A673 (cell line): Measurements from ENCODE around the gene STAT2. TPM values are rescaled to one million over a fixed set of nuclear protein-coding genes. Genes with fewer than 3 reads are reported as not detected.

Experiments
- BruUV-seq: library from RNA; stranded (reverse); fragments of 400-500 nt; replicated peaks from 2 replicates; lab custom pipeline; 2021; lab: Mats Ljungman, UMichigan
- CTCF ChIA-PET: fragments of 300-600 bp; sonication (Branson Sonifier 250); formaldehyde crosslinking; loops from one replicate; lab custom pipeline; 2022; ENCODE audit warnings: antibody characterized with exemption; lab: Charles Lee
- POLR2A ChIA-PET: fragments of 300-600 bp; sonication (Branson Sonifier 250); formaldehyde crosslinking; loops from one replicate; lab custom pipeline; 2022; ENCODE audit warnings: antibody characterized with exemption; ENCODE audit not compliant: low non-redundant PET; lab: Charles Lee
- DNase-seq: peaks from one replicate; pipeline ENCODE4 v3.0.0-alpha.2; 2015; ENCODE audit warnings: low spot score
- H3K27ac ChIP-seq: fragments of 200-600 bp; sonication (generic); 2 replicates; pipeline ENCODE4 v1.5.1; 2016; ENCODE audit warnings: mixed run types, low read depth, mild to moderate bottlenecking, mixed read lengths, antibody characterized with exemption, low read length; ENCODE audit not compliant: poor library complexity, severe bottlenecking
- H3K27me3 ChIP-seq: fragments of 200-600 bp; sonication (generic); replicated peaks from 2 replicates; pipeline ENCODE4 v1.6.1; 2017; ENCODE audit warnings: mixed run types, low read depth, mild to moderate bottlenecking, mixed read lengths, antibody characterized with exemption, low read length; ENCODE audit not compliant: insufficient read depth, poor library complexity
- H3K36me3 ChIP-seq: fragments of 200-600 bp; sonication (generic); 2 replicates; pipeline ENCODE4 v1.6.1; 2016; ENCODE audit warnings: mixed run types, mild to moderate bottlenecking, mixed read lengths, antibody characterized with exemption, low read length; ENCODE audit not compliant: insufficient read depth, poor library complexity, severe bottlenecking
- H3K4me1 ChIP-seq: fragments of 200-600 bp; sonication (generic); 2 replicates; pipeline ENCODE4 v1.6.1; 2017; ENCODE audit warnings: mixed run types, mild to moderate bottlenecking, mixed read lengths, antibody characterized with exemption, low read length; ENCODE audit not compliant: insufficient read depth, poor library complexity, severe bottlenecking
- H3K4me3 ChIP-seq: fragments of 200-600 bp; sonication (generic); 2 replicates; pipeline ENCODE4 v1.5.1; 2016; ENCODE audit warnings: low read depth, mixed run types, mild to moderate bottlenecking, mixed read lengths, low read length; ENCODE audit not compliant: poor library complexity, severe bottlenecking
- H3K9me3 ChIP-seq: fragments of 200-600 bp; sonication (generic); 2 replicates; pipeline ENCODE4 v1.6.1; 2016; ENCODE audit warnings: mixed run types, low read depth, mild to moderate bottlenecking, mixed read lengths, antibody characterized with exemption, low read length; ENCODE audit not compliant: poor library complexity, severe bottlenecking
- CTCF ChIP-seq: fragments of 300-800, 200-600 bp; sonication (generic); conservative IDR thresholded peaks from 2 replicates; pipeline ENCODE4 v1.5.1; 2017; ENCODE audit warnings: low read depth, mild to moderate bottlenecking, antibody characterized with exemption, low read length, moderate library complexity, mixed read lengths
- EZH2 ChIP-seq: fragments of 200-600 bp; sonication (generic); IDR thresholded peaks from 2 replicates; pipeline ENCODE4 v1.6.1; 2017; ENCODE audit warnings: borderline replicate concordance, low read depth, mild to moderate bottlenecking, mixed read lengths, antibody characterized with exemption, low read length; ENCODE audit not compliant: poor library complexity, severe bottlenecking
- intact Hi-C: fragments of 100-400 bp; cut with micrococcal nuclease; formaldehyde crosslinking; loops from one replicate; pipeline ENCODE4 v1.10.0; 2022; ENCODE audit not compliant: unreplicated experiment
- total RNA-seq: library from RNA; stranded (reverse); gene quantifications from 2 replicates; pipeline ENCODE4 v1.2.3, GENCODE V29; 2021

The STAT2 gene
- total RNA-seq, 1 experiment from 2014 or later = 41.0 TPM

GRCh38 chr12:56375598-56376434, 15.9 kb upstream of the STAT2 start:
- Histone ChIP-seq H3K4me3 (no peak overlapping the region), H3K9me3 (no peaks in the 10 kb centered on the region), H3K4me1 (no peaks in the 10 kb centered on the region), H3K27me3 (no peaks in the 10 kb centered on the region), H3K27ac (no peak overlapping the region), H3K36me3 (no peaks in the 10 kb centered on the region)
- DNase-seq = no peak
- intact Hi-C loops = no loop called here
- ChIA-PET CTCF (no interaction called here), POLR2A (no interaction called here)
- no peak for TF ChIP-seq EZH2
- no peak for TF ChIP-seq CTCF
- BruUV-seq = no TSS peak

- Histone ChIP-seq H3K4me1 (no peaks in the 10 kb centered on the region), H3K36me3 (no peaks in the 10 kb centered on the region), H3K27me3 (no peaks in the 10 kb centered on the region), H3K27ac (no peak overlapping the region), H3K9me3 (no peaks in the 10 kb centered on the region), H3K4me3 (no peak overlapping the region)
- ChIA-PET POLR2A (no interaction called here), CTCF (no interaction called here)
- TF ChIP-seq CTCF = no peak
- TF ChIP-seq EZH2 = no peak
- no TSS peak for BruUV-seq
- intact Hi-C loops = no loop called here
- DNase-seq = no peak
Observed at GRCh38 chr12:56374726-56375597, 15.1 kb upstream of the STAT2 start.

- Histone ChIP-seq H3K4me3 (no peak overlapping the region), H3K9me3 (no peaks in the 10 kb centered on the region), H3K27me3 (no peaks in the 10 kb centered on the region), H3K36me3 (no peaks in the 10 kb centered on the region), H3K27ac (no peak overlapping the region), H3K4me1 (no peaks in the 10 kb centered on the region)
- CTCF ChIA-PET = interaction anchor here (0.5 kb wide), 1 partner anchor 169 kb away, joined by 5 read pairs; no protein-coding TSS in a partner anchor
- DNase-seq = no peak
- intact Hi-C loops = no loop called here
- POLR2A ChIA-PET = interaction anchor here (0.6 kb wide), 1 partner anchor 81 kb away, joined by 6 read pairs; no protein-coding TSS in a partner anchor
- TF ChIP-seq CTCF = no peak
- TF ChIP-seq EZH2 = no peak
- no TSS peak for BruUV-seq
Observed at GRCh38 chr12:56373515-56373914, 13.6 kb upstream of the STAT2 start.
